ENCODE results near the gene ENTPD6.

Gene ENTPD6

GRCh38 chr20:25242231-25242630 is 46.7 kb downstream of the ENTPD6 start:
- TF ChIP-seq CREB1 (IDR thresholded peaks at IDR 0.05; ENCODE audit: low read depth) = no peak
- TF ChIP-seq CEBPB (IDR thresholded peaks at IDR 0.05) = no peak
- no peak for TF ChIP-seq ZBTB7A (IDR thresholded peaks at IDR 0.05; ENCODE audit: low read depth)
- no peak for TF ChIP-seq USF1 (IDR thresholded peaks at IDR 0.05)
- TF ChIP-seq NFIC (IDR thresholded peaks at IDR 0.05) = no peak
- TF ChIP-seq EGR1 (IDR thresholded peaks at IDR 0.05) = no peak
- TF ChIP-seq RAD21 (IDR thresholded peaks at IDR 0.05; ENCODE audit: low read depth) = no peak
- no peak for TF ChIP-seq EP300 (IDR thresholded peaks at IDR 0.05; ENCODE audit: borderline replicate concordance)
- no peak for TF ChIP-seq MAX (IDR thresholded peaks at IDR 0.05)
- no peak for TF ChIP-seq TAF1 (IDR thresholded peaks at IDR 0.05; ENCODE audit: low read depth)
- no peak for TF ChIP-seq TCF12 (IDR thresholded peaks at IDR 0.05; ENCODE audit: low read depth)
- no peak for TF ChIP-seq FOXM1 (IDR thresholded peaks at IDR 0.05; ENCODE audit: borderline replicate concordance, low read depth)
- TF ChIP-seq, protein P1, sequence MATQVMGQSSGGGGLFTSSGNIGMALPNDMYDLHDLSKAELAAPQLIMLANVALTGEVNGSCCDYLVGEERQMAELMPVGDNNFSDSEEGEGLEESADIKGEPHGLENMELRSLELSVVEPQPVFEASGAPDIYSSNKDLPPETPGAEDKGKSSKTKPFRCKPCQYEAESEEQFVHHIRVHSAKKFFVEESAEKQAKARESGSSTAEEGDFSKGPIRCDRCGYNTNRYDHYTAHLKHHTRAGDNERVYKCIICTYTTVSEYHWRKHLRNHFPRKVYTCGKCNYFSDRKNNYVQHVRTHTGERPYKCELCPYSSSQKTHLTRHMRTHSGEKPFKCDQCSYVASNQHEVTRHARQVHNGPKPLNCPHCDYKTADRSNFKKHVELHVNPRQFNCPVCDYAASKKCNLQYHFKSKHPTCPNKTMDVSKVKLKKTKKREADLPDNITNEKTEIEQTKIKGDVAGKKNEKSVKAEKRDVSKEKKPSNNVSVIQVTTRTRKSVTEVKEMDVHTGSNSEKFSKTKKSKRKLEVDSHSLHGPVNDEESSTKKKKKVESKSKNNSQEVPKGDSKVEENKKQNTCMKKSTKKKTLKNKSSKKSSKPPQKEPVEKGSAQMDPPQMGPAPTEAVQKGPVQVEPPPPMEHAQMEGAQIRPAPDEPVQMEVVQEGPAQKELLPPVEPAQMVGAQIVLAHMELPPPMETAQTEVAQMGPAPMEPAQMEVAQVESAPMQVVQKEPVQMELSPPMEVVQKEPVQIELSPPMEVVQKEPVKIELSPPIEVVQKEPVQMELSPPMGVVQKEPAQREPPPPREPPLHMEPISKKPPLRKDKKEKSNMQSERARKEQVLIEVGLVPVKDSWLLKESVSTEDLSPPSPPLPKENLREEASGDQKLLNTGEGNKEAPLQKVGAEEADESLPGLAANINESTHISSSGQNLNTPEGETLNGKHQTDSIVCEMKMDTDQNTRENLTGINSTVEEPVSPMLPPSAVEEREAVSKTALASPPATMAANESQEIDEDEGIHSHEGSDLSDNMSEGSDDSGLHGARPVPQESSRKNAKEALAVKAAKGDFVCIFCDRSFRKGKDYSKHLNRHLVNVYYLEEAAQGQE (IDR thresholded peaks at IDR 0.05; ENCODE audit: low read depth) = no peak
- TF ChIP-seq TEAD4 (IDR thresholded peaks at IDR 0.05) = no peak
- TF ChIP-seq YY1 (IDR thresholded peaks at IDR 0.05; ENCODE audit: low read depth) = no peak

GRCh38 chr20:25243416-25243979 is 48.0 kb downstream of the ENTPD6 start:
- TF ChIP-seq EGR1 (IDR thresholded peaks at IDR 0.05) = no peak
- TF ChIP-seq FOXM1 (IDR thresholded peaks at IDR 0.05; ENCODE audit: borderline replicate concordance, low read depth) = no peak
- no peak for TF ChIP-seq EP300 (IDR thresholded peaks at IDR 0.05; ENCODE audit: borderline replicate concordance)
- TF ChIP-seq RAD21 (IDR thresholded peaks at IDR 0.05; ENCODE audit: low read depth) = no peak
- TF ChIP-seq YY1 (IDR thresholded peaks at IDR 0.05; ENCODE audit: low read depth) = no peak
- no peak for TF ChIP-seq USF1 (IDR thresholded peaks at IDR 0.05)
- TF ChIP-seq, protein P1 (IDR thresholded peaks at IDR 0.05; ENCODE audit: low read depth) = no peak
- no peak for TF ChIP-seq TEAD4 (IDR thresholded peaks at IDR 0.05)
- no peak for TF ChIP-seq TCF12 (IDR thresholded peaks at IDR 0.05; ENCODE audit: low read depth)
- TF ChIP-seq CEBPB (IDR thresholded peaks at IDR 0.05) = no peak
- no peak for TF ChIP-seq MAX (IDR thresholded peaks at IDR 0.05)
- TF ChIP-seq ZBTB7A (IDR thresholded peaks at IDR 0.05; ENCODE audit: low read depth) = no peak
- TF ChIP-seq CREB1 (IDR thresholded peaks at IDR 0.05; ENCODE audit: low read depth) = no peak
- TF ChIP-seq TAF1 (IDR thresholded peaks at IDR 0.05; ENCODE audit: low read depth) = no peak
- TF ChIP-seq NFIC (IDR thresholded peaks at IDR 0.05) = no peak

DNA sequence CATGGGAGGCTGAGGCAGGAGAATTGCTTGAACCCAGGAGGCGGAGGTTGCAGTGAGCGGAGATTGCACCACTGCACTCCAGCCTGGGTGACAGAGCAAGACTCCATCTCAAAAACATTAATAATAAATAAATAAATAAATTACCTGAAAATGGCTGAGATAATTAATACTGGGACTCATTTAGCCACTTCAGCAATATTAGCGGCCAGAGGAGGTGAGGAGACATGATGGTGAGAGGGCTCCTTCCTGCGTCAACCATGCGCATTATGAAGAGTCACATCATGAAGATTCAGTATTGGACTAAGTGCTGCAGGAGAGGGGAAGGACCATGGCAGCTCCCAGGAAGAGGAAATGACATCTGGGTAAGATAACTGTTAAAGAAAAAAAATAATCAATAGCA is 49.5 kb downstream of the ENTPD6 start:
- no peak for TF ChIP-seq ZBTB7A (IDR thresholded peaks at IDR 0.05; ENCODE audit: low read depth)

- TF ChIP-seq CEBPB (IDR thresholded peaks at IDR 0.05) (no peak), NFIC (IDR thresholded peaks at IDR 0.05) (no peak), EGR1 (IDR thresholded peaks at IDR 0.05) (no peak), RAD21 (IDR thresholded peaks at IDR 0.05; ENCODE audit: low read depth) (no peak), TCF12 (IDR thresholded peaks at IDR 0.05; ENCODE audit: low read depth) (no peak), MAX (IDR thresholded peaks at IDR 0.05) (no peak), YY1 (IDR thresholded peaks at IDR 0.05; ENCODE audit: low read depth) (no peak), CREB1 (IDR thresholded peaks at IDR 0.05; ENCODE audit: low read depth) (no peak), ZBTB7A (IDR thresholded peaks at IDR 0.05; ENCODE audit: low read depth) (no peak), TAF1 (IDR thresholded peaks at IDR 0.05; ENCODE audit: low read depth) (no peak), USF1 (IDR thresholded peaks at IDR 0.05) (no peak), TEAD4 (IDR thresholded peaks at IDR 0.05) (no peak), FOXM1 (IDR thresholded peaks at IDR 0.05; ENCODE audit: borderline replicate concordance, low read depth) (no peak), EP300 (IDR thresholded peaks at IDR 0.05; ENCODE audit: borderline replicate concordance) (no peak)
- TF ChIP-seq, protein P1 (IDR thresholded peaks at IDR 0.05; ENCODE audit: low read depth) = no peak
Observed at GRCh38 chr20:25245461-25245860, 49.9 kb downstream of the ENTPD6 start.
